ENCODE results near the gene CNTNAP2.
"Not testable (repeated sequence)": the region's sequence is repeated elsewhere in the genome, so short reads cannot be mapped to it uniquely, and the experiment has no call there.

The CNTNAP2 gene

DNA sequence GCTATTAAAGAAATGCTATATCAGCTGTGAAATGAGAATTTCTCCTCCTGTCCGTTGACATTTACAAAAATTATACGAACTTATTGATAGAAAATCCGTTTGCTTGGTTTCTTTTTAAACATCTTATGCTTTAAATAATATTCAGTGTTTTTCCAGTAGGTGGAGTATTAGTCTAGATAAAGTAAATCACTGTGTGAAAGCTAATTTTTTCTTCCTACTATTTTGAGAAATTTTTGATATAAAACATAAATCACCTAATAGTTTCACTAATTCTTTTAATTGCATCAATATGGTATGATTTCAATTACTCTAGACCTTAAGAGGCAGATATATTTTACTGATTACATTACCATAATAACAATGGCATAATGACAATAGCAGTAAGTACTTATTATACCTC is 2138.7 kb downstream of the CNTNAP2 start:
- no peak for DNase-seq

DNA sequence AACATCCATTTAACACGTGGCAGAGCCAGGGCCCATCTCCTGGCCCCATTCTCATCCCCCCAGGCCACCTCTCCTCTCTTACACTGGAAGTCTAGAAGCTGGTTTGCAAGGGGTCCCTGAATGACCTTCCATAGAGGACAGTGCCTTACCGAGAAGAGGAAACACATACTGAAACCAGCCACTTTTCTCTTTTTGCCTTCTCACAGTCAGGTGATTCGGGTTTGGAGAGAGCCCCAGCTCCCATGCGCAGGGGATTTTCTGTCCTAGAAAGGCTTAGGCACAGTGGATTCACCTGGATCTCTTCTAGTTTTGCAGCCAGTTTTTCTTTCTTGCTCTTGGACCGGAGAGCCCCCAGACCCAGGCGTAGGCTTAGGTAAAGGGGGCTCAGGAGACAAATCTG is 2139.8 kb downstream of the CNTNAP2 start:
- no peak for DNase-seq

DNA sequence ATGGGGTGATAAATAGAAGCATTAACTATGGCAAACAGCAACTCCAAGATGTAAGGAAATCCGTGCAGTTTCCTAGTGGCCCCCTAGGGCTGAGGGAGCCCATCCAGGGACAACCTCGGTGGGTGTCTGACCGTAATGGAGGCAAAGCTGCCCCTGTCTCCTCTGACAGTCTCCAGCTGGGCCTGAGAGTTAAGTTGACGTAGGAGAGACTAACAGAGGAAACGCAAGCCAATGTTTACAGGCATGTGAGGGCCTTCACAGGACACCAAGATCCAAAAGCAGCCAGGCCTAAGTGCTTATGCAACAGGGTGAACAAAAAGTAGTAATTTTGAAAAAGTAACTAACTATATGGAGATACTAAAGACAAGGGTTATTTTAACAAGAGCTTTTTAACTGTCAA is 2144.0 kb downstream of the CNTNAP2 start:
- DNase-seq, result no peak

GRCh38 chr7:148261523-148261922 is 2144.9 kb downstream of the CNTNAP2 start:
- no peak for DNase-seq

DNA sequence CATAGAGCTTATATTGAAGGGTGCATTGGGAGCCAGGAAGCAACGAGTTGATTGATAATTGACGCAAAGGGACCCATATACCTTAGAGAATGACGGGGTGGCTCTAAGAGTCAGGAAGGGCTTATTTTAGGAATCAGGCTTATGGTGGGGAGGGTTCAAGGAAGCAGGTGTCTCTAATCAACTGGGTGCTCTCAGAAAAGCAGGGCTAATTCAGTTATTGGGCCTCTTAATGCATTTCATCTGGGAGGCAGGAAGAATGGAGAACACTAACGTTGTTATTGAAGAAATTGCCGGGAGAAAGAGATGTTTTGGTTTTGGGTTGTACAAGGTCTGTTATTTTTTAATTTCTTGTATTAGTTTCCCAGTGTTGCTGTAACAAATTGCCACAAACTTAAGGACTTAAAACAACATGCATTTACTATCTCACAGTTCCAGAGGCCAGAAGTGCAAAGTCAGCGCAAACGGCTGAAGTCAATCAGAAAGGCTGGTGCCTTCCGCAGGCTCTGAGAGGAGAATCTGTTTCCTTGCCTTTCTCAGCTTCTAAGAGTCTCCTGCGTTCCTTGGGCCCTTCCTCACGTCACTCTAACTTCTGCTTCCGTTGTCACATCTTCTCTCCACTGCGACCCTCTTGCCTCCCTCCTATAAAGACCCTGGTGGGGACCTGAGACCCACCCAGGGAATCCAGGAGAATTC is 2145.5 kb downstream of the CNTNAP2 start:
- DNase-seq, result no peak

DNA sequence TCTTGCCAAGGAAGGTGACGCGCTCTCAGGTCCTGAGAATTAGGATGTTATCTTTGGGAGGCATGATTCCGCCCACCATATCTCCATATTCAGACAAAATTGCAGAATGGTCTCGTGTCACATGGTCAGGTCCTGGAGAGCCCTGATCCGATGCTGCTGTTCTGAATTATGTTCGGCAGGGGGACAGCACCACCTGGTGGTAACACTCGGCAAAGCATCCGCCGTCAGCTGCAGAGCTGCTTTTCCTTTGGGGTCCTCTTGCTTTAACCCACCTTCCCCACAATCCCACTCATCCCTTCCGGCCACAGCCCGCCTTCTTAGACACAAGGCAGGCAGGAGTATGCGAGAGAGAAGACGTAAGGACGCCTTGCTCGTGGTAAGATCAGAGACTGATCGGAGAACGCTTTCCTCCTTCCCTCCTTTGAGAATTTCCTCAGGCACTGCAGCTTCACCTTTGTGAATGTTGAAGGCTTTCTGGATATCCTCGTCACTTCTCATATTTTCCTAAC is 2146.2 kb downstream of the CNTNAP2 start:
- DNase-seq, result peak; percentile 87

DNA sequence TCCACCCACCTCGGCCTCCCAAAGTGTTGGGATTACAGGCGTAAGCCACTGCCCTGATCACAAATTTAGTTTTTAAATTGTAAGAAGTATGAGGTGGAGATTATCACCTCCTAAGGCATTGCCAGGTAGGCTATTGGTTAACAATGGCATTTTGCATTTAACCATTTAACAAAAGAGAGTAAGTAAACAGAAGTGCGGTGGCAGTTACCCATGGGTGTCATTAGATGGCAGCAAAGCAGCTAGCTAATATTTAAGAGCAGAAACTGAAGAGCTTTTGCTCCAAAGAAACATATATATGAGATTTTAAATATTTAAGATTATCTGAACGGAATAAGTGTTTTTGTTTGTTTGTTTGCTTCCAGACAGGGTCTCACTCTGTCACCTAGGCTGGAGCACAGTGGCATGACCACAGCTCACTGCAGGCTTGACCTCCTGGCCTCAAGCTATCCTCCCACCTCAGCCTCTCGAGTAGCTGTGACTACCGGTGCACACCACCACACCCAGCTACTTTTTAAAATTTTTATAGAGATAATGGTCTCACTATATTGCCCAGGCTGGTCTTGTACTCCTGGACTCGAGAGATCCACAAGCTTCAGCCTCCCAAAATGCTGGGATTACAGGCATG is 2148.4 kb downstream of the CNTNAP2 start:
- no peak for DNase-seq

DNA sequence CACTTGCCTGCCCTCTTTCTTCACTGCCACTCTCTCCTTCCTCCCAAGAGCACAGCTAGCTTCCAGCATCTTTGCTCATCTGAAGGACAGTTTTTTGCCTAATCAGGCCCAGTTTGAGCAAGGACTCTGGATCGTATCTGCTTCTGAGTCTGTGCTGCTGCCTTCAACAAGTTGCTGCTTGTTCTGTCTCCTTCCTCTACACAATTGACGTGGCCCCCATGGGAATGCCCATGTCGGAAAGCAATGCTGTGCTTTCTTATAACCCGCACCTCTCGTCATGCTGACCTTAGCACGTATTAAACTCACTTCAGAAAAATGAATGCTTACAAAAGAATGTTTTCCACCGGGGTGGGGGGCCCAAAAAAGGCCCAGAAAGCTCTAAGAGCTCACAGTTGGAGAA is 2149.3 kb downstream of the CNTNAP2 start:
- DNase-seq, result no peak

GRCh38 chr7:148266795-148267194 is 2150.2 kb downstream of the CNTNAP2 start:
- DNase-seq, result no peak

DNA sequence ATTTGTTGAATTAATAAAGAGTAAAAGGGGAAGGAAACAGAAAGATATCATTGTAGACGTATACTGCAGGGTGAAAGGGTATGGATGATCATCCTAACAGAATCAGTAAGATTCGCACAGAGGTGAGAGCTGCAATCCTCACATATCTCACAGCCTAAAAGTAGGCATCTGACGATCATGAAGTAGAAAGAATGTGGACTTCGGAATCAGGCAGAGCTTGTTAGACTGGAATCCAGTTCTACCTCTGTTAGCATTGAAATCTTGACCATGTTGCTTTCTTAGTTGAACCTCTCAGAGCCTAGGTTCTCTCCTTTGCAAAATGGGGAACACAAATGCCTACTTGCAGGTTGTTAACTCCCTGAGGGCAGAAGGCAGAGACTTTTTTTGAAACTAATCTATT is 2154.0 kb downstream of the CNTNAP2 start:
- no peak for DNase-seq

GRCh38 chr7:148274118-148274517 is 2157.5 kb downstream of the CNTNAP2 start:
- DNase-seq, result no peak

DNA sequence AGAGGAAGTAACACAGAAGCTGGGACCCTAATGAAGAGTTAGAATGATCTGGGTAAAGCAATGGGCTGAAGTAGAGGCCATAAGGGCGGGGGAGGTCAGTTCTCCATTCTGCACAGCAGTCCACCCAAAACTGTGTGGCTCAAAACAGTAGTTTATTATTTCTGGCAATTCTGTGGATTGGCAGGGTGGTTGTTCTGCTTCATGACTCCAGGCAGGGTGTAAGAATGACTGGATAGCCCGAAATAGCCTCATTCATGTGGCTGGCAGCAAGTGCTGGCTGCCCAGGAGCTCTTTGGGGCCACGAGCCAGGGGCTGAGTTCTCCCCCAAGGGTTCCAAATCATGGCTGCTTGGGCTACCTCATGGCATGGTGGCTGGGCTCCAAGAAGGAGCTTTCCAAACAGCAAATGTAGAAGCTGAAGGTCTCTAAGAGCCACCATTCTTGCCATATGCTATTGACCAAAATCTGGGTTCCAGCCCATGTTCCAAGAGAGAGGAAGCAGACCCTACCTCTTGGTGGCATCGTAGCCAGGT is 2158.8 kb downstream of the CNTNAP2 start:
- DNase-seq, result no peak

GRCh38 chr7:148276314-148277041 is 2159.9 kb downstream of the CNTNAP2 start:
- DNase-seq, result no peak

DNA sequence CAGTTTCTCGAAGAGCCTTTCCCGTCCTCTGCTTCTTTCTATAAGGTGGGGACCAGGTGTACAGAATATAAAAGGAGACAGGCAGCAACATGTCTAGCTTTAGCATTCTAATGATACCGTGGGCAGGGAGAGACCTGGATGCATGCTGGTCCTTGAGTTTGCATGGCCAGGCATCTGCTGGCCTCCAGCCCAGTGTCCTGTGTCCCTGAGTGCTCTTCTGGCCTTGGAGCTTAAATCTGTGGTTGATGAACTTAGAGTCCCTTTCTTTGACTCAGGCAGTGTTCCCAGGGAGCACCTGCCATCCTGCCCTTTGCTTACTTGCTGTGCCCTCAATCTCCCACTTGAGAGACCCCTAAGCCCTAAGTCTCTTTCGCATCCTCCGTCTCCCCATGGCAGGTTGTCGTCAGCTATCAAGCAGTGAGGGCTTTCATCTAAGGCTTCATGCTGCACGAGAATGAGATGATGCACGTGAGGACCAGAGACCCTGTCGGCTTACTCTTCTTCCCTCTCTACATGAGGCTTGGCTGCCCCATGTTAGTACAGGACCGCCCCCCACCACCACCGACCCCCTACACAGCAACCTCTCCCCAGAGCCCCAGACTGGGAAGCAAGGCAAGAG is 2160.6 kb downstream of the CNTNAP2 start:
- DNase-seq, result no peak

- no peak for DNase-seq
These were observed 2169.5 kb downstream of the CNTNAP2 start for GRCh38 chr7:148286150-148286549.

DNA sequence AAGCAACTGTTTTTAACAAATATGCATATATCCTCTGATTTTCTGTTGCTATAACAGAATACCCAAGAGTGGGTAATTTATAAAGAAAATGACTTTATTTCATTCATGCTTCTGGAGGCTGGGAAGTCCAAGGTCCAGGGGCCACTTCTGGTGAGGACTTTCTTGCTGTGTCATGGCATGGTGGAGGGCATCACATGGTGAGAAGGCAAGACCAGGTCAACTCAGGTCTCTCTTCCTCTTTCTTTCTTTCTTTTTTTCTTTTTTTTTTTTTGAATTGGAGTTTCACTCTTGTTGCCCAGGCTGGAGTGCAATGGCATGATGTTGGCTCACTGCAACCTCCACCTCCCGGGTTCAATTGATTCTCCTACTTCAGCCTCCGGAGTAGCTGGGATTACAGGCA is 2170.9 kb downstream of the CNTNAP2 start:
- DNase-seq, result no peak

DNA sequence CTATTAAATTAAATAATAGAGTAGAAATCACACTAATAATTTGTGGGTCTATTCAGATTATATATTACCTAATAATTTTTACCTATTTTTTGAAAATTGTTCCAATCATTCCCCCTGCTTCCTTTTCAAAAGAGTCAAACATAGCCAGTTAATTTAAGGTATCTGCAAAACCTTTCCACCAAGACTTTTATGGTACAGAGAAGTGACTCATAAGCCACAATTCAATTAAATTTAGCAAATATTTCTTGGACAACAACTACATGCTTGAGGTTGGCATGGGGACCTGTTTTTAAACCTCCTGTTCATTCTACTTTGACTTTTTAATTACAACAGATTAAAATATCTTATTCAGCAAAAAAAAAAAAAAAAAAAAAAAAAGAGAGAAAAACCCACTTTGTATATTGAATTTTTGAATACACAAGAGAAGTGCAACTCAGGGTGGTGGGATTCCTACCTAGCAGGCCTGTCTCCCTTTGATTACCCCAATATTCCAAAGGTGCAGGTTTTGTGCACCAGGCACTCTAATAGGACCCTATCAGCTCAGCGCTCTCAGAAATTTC is 2172.1 kb downstream of the CNTNAP2 start:
- no peak for DNase-seq

GRCh38 chr7:148289630-148290029 is 2173.0 kb downstream of the CNTNAP2 start:
- DNase-seq, result peak; percentile 74

- no peak for DNase-seq
These were observed 2173.9 kb downstream of the CNTNAP2 start for GRCh38 chr7:148290538-148290937.

GRCh38 chr7:148291799-148292198 is 2175.2 kb downstream of the CNTNAP2 start:
- DNase-seq, result no peak

DNA sequence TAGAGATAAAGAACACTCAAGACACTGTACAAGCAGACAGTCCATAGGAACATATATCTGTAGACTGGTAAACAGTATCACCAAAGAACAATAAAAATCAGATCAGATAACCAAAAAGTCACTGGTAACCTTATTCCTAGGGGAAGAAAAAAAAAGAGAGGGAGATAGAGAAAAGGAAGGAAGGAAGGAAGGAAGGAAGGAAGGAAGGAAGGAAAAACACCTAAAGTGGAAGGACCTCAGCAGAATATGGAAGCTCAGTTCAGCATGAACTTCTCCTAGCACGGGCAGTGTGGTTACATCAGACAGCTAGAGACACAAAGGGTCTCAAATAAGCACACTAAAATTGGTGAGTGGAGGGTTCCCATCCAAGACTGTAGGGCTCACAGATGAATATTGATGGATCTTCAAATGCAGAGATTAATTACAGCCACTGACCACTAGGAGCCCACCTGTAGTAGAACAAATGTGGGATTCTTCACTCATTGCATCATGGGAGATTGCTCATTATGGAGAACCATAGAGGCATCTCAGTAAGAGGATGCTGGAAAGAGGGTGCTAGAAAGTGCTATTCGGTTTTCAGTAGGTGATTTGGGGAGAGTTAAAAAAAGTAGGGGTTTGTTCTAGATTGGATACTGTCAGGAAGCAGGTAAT is 2180.5 kb downstream of the CNTNAP2 start:
- no peak for DNase-seq

DNA sequence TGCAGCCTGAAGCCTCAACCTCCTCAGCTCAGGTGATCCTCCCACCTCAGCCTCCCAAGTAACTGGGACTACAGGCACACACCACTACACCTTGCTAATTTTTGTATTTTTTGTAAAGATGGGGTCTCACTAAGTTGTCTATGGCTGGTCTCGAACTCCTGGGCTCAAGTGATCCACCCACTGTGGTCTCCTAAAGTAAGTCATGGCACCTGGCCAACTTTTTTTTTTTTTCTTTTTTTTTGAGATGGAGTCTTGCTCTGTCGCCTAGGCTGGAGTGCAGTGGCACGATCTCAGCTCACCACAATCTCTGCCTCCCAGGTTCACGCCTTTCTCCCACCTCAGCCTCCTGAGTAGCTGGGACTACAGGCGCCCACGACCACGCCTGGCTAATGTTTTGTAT is 2182.2 kb downstream of the CNTNAP2 start:
- not testable (repeated sequence) for DNase-seq

Measured in islet precursor cell (in vitro differentiated cells).